Measurements from ENCODE around the gene IL32. TPM values are rescaled to one million over a fixed set of nuclear protein-coding genes. Genes with fewer than 3 reads are reported as not detected.
"Not testable (repeated sequence)": the region's sequence is repeated elsewhere in the genome, so short reads cannot be mapped to it uniquely, and the experiment has no call there.

IL32 gene
- total RNA-seq, 1 donor from 2014 or later = 79.1 TPM

- peak overlapping the region; percentile 36 for H3K27ac ChIP-seq
- peak overlapping the region; percentile 25 for H3K4me3 ChIP-seq
- H3K9me3 ChIP-seq = no peaks in the 10 kb centered on the region
- no peak for TF ChIP-seq CTCF (IDR thresholded peaks at IDR 0.05)
- no peaks in the 10 kb centered on the region for H3K27me3 ChIP-seq (ENCODE audit: low read depth)
- H3K4me1 ChIP-seq = peaks cover 15% of the 10 kb centered on the region
- peaks cover 4% of the 10 kb centered on the region for H3K36me3 ChIP-seq
- intact Hi-C loops (cut with DNase I) = no loop called here
- no peak for DNase-seq
- ATAC-seq = peak in 1 of 2 donors; percentile 3
Measured at GRCh38 chr16:3068487-3068886, 3.0 kb downstream of the IL32 start.

- H3K27ac ChIP-seq; H3K27me3 ChIP-seq (ENCODE audit: low read depth); H3K36me3 ChIP-seq; DNase-seq; H3K9me3 ChIP-seq; intact Hi-C loops (cut with DNase I); H3K4me3 ChIP-seq; ATAC-seq: not testable (repeated sequence)
- H3K4me1 ChIP-seq = peaks cover 15% of the 10 kb centered on the region
Measured at GRCh38 chr16:3069146-3069545, 3.7 kb downstream of the IL32 start.

GRCh38 chr16:3070608-3071111 lies 5.2 kb downstream of the IL32 start:
- Histone ChIP-seq H3K27me3 (ENCODE audit: low read depth) (no peaks in the 10 kb centered on the region), H3K4me1 (peaks cover 3% of the 10 kb centered on the region), H3K4me3 (no peak overlapping the region), H3K27ac (no peak overlapping the region), H3K9me3 (no peaks in the 10 kb centered on the region), H3K36me3 (peaks cover 4% of the 10 kb centered on the region)
- no peak for ATAC-seq
- TF ChIP-seq CTCF (IDR thresholded peaks at IDR 0.05) = no peak
- intact Hi-C loops (cut with DNase I) = no loop called here
- DNase-seq = no peak

- H3K27ac ChIP-seq = no peak overlapping the region
- H3K4me1 ChIP-seq = no peaks in the 10 kb centered on the region
- intact Hi-C loops (cut with DNase I) = no loop called here
- no peak for TF ChIP-seq CTCF (IDR thresholded peaks at IDR 0.05)
- no peaks in the 10 kb centered on the region for H3K27me3 ChIP-seq (ENCODE audit: low read depth)
- peaks cover 4% of the 10 kb centered on the region for H3K36me3 ChIP-seq
- no peak for ATAC-seq
- no peaks in the 10 kb centered on the region for H3K9me3 ChIP-seq
- H3K4me3 ChIP-seq = no peak overlapping the region
- DNase-seq = no peak
Measured at GRCh38 chr16:3071655-3072054, 6.2 kb downstream of the IL32 start.

GRCh38 chr16:3072148-3072547 lies 6.7 kb downstream of the IL32 start:
- H3K27ac ChIP-seq; H3K36me3 ChIP-seq; DNase-seq; H3K27me3 ChIP-seq (ENCODE audit: low read depth); H3K9me3 ChIP-seq; H3K4me1 ChIP-seq; H3K4me3 ChIP-seq; intact Hi-C loops (cut with DNase I): not testable (repeated sequence)
- peak in 1 of 2 donors; percentile 16 for ATAC-seq

- intact Hi-C loops (cut with DNase I); H3K9me3 ChIP-seq; H3K27ac ChIP-seq; H3K4me1 ChIP-seq; H3K27me3 ChIP-seq (ENCODE audit: low read depth); DNase-seq; H3K4me3 ChIP-seq: not testable (repeated sequence)
- peaks cover 12% of the 10 kb centered on the region for H3K36me3 ChIP-seq
- ATAC-seq = peak in 1 of 2 donors; percentile 9
Measured at GRCh38 chr16:3072576-3073263, 7.3 kb downstream of the IL32 start.

GRCh38 chr16:3073448-3073847 lies 8.0 kb downstream of the IL32 start:
- ATAC-seq (no peak), DNase-seq (no peak)
- H3K4me1 ChIP-seq = no peaks in the 10 kb centered on the region
- no peak for TF ChIP-seq CTCF (IDR thresholded peaks at IDR 0.05)
- peaks cover 11% of the 10 kb centered on the region for H3K36me3 ChIP-seq
- H3K4me3 ChIP-seq = no peak overlapping the region
- no peaks in the 10 kb centered on the region for H3K9me3 ChIP-seq
- H3K27me3 ChIP-seq (ENCODE audit: low read depth) = no peaks in the 10 kb centered on the region
- intact Hi-C loops (cut with DNase I) = no loop called here
- H3K27ac ChIP-seq = no peak overlapping the region

Measured in lower lobe of right lung (tissue), 2 donors.